Ascending aorta (tissue), 2 donors: ENCODE data around the gene NAV3. TPM values are rescaled to one million over a fixed set of nuclear protein-coding genes. Genes with fewer than 3 reads are reported as not detected.

Experiments
- DNase-seq, 2 donors: peaks; one replicate each; pipeline ENCODE4 v3.0.0-alpha.2; 2019; ENCODE audit warnings: low spot score in 2 of 2
- H3K27ac ChIP-seq, 2 donors: fragments of 200-600 bp; sonication (generic); one replicate each; pipeline ENCODE4 v1.5.1; 2016 to 2017; ENCODE audit warnings: mild to moderate bottlenecking in 1 of 2
- H3K27me3 ChIP-seq: fragments of 200-600 bp; sonication (generic); one replicate; pipeline ENCODE4 v1.5.1; 2017
- H3K36me3 ChIP-seq, 2 donors: fragments of 200-600 bp; sonication (generic); one replicate each; pipeline ENCODE4 v1.5.1; 2016
- H3K4me1 ChIP-seq, 2 donors: fragments of 200-600 bp; sonication (generic); one replicate each; pipeline ENCODE4 v1.5.1; 2016 to 2017; ENCODE audit warnings: mild to moderate bottlenecking in 1 of 2
- H3K4me3 ChIP-seq, 2 donors: fragments of 200-600 bp; sonication (generic); one replicate each; pipeline ENCODE4 v1.5.1; 2016 to 2017; ENCODE audit warnings: mild to moderate bottlenecking in 1 of 2
- H3K9me3 ChIP-seq, 2 donors: fragments of 200-600 bp; sonication (generic); one replicate each; pipeline ENCODE4 v1.5.1; 2016
- intact Hi-C: fragments of 100-400 bp; cut with DNase I; formaldehyde crosslinking; loops from one replicate; pipeline ENCODE4 v1.15.1; 2023
- total RNA-seq: library from RNA; depleted of rRNA; stranded (reverse); fragments of >200 nt; gene quantifications from one replicate; pipeline ENCODE4 v1.1.0, GENCODE V29; 2016
- TF ChIP-seq, protein P1 (sequence below), 3 experiments: fragments of 200-600 bp in 2 of 3; fragments of 450-650 bp in 1 of 3; sonication (generic) in 2 of 3; IDR thresholded peaks; one replicate each; pipeline ENCODE4 v1.5.1; 2016 to 2019; ENCODE audit warnings: antibody characterized with exemption in 3 of 3, mild to moderate bottlenecking in 1 of 3, moderate library complexity in 1 of 3

NAV3 gene
- total RNA-seq, 1 donor from 2014 or later = 9.7 TPM

DNA sequence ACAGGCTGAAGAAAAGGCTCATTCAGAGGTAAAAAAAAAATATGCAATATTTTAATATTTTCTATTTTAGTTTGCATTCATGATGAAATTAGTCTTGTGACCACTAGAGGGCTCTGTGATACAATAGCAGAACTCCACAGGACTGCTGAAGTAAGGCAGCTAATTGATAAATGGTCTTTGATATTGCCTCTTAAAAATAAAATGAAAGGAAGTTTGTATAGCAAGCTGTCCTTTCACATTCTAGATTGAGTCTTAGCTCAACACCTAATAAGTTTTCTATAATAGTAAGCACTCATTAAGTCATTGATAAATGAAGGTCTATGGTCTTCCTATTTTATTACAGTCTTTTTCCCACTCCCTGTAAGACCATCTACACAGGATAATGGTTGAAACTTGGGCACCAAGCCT, 315.7 kb downstream of the NAV3 start:
- intact Hi-C loops = no loop called here
- no peaks in the 10 kb centered on the region for H3K9me3 ChIP-seq
- no peak overlapping the region for H3K27ac ChIP-seq
- no peaks in the 10 kb centered on the region for H3K36me3 ChIP-seq
- H3K27me3 ChIP-seq = no peaks in the 10 kb centered on the region
- no peaks in the 10 kb centered on the region for H3K4me1 ChIP-seq
- H3K4me3 ChIP-seq = no peak overlapping the region
- no peak for DNase-seq
- TF ChIP-seq, protein P1, sequence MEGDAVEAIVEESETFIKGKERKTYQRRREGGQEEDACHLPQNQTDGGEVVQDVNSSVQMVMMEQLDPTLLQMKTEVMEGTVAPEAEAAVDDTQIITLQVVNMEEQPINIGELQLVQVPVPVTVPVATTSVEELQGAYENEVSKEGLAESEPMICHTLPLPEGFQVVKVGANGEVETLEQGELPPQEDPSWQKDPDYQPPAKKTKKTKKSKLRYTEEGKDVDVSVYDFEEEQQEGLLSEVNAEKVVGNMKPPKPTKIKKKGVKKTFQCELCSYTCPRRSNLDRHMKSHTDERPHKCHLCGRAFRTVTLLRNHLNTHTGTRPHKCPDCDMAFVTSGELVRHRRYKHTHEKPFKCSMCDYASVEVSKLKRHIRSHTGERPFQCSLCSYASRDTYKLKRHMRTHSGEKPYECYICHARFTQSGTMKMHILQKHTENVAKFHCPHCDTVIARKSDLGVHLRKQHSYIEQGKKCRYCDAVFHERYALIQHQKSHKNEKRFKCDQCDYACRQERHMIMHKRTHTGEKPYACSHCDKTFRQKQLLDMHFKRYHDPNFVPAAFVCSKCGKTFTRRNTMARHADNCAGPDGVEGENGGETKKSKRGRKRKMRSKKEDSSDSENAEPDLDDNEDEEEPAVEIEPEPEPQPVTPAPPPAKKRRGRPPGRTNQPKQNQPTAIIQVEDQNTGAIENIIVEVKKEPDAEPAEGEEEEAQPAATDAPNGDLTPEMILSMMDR (IDR thresholded peaks at IDR 0.05) = peak in 2 of 3 experiments; percentile 42 to 54

DNA sequence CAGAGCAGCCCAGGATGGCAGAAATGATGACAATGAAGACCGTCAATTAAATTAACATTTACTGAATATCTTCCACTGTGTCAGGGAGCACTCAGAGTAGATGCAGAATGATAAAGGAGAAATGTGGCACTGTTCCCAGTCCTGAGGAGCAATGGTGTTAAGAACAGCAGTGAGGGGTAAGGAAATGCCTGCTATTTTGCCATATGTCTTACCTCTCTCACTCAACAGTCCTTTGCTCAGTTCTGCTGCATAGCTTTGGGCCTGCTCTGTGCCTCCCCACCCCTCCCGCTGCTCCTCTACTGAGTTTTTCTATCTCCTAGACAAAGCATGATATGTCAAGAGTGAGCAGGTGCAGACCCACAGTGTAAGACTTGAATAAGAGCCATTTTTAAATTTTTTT, 318.8 kb downstream of the NAV3 start:
- no peaks in the 10 kb centered on the region for H3K27me3 ChIP-seq
- no peak for DNase-seq
- intact Hi-C loops = no loop called here
- H3K36me3 ChIP-seq = no peaks in the 10 kb centered on the region
- no peak overlapping the region for H3K27ac ChIP-seq
- H3K4me1 ChIP-seq = no peaks in the 10 kb centered on the region
- H3K4me3 ChIP-seq = no peak overlapping the region
- H3K9me3 ChIP-seq = no peaks in the 10 kb centered on the region
- TF ChIP-seq, protein P1 (IDR thresholded peaks at IDR 0.05) = no peak

DNA sequence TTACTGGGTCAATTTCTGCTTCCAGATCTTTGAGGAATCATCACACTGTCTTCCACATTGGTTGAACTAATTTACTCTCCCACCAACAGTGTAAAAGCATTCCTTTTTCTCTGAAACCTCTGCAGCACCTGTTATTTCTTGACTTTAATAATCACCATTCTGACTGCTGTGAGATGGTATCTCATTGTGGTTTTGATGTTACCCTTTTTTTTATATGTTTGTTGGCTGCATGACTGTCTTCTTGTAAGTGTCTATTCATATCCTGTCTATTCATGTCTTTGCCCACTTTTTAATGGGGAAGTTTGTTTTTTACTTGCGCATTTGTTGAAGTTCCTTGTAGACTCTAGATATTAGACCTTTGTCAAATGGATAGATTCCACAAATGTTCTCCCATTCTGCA, 324.9 kb downstream of the NAV3 start:
- intact Hi-C loops = no loop called here
- TF ChIP-seq, protein P1 (IDR thresholded peaks at IDR 0.05) = no peak
- no peaks in the 10 kb centered on the region for H3K27me3 ChIP-seq
- no peaks in the 10 kb centered on the region for H3K9me3 ChIP-seq
- H3K36me3 ChIP-seq = no peaks in the 10 kb centered on the region
- no peak overlapping the region for H3K4me3 ChIP-seq
- no peak overlapping the region for H3K27ac ChIP-seq
- no peak for DNase-seq
- no peaks in the 10 kb centered on the region for H3K4me1 ChIP-seq

DNA sequence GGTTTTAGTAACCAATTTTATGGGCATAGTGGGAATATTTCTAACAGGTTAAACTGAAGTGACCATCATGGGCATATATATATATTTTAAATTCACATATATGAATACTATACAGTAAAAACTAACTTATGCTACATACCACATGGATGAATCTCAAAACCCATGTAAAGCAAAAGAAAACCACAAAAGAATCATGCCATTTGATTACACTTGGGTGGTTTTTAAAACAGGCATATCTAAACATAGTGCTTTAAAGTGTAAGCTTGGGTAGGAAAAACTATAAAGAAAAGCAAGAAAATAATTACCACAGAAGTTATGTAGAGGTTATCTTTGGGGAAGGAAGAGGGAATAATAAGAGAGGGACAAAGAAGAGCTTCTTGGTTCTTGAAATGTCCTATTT, 326.1 kb downstream of the NAV3 start:
- Histone ChIP-seq H3K27me3 (no peaks in the 10 kb centered on the region), H3K9me3 (no peaks in the 10 kb centered on the region), H3K4me1 (no peaks in the 10 kb centered on the region), H3K36me3 (no peaks in the 10 kb centered on the region), H3K4me3 (no peak overlapping the region), H3K27ac (no peak overlapping the region)
- no peak for DNase-seq
- TF ChIP-seq, protein P1 (IDR thresholded peaks at IDR 0.05) = no peak
- intact Hi-C loops = no loop called here

DNA sequence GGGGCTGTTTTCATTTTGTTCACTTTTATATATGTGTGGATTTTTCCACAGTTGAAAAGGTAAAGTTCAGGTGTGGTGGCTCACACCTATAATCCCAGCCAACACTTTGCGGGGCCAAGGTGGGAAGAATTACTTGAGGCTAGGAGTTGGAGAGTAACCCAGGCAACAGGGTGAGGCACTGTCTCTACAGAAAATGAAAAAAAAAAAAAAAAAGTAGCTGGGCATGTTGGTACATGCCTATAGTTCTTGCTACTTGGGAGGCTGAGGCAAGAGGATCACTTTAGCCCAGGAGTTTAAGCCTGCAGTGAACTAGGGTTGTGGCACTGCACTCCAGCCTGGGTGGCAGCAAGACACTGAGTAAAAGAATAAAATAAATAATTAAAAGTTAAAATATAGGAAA, 326.5 kb downstream of the NAV3 start:
- H3K36me3 ChIP-seq = no peaks in the 10 kb centered on the region
- H3K4me3 ChIP-seq = no peak overlapping the region
- no peaks in the 10 kb centered on the region for H3K4me1 ChIP-seq
- H3K27me3 ChIP-seq = no peaks in the 10 kb centered on the region
- TF ChIP-seq, protein P1 (IDR thresholded peaks at IDR 0.05) = no peak
- H3K9me3 ChIP-seq = no peaks in the 10 kb centered on the region
- intact Hi-C loops = no loop called here
- H3K27ac ChIP-seq = no peak overlapping the region
- DNase-seq = no peak

DNA sequence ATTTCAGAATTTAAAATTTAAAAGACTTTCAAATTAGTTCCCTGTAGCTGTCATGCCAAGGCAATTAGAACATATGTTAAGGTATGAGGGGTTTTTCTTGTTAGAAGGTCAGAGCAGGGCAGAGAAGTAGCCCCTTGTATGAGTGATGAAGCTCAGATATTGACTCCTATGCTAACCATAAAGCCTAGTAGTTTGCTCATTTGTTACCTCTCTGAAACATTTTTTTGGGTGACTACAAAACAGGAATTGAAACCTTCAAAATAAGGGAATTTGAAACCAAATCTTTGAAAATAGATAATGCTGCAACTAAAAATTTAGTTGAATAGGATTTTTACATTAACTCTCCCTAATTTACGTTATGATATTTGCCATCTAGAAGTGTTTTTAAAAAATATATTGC, 333.5 kb downstream of the NAV3 start:
- DNase-seq = no peak
- H3K27ac ChIP-seq = no peak overlapping the region
- no peak overlapping the region for H3K4me3 ChIP-seq
- H3K27me3 ChIP-seq = no peaks in the 10 kb centered on the region
- H3K9me3 ChIP-seq = no peaks in the 10 kb centered on the region
- H3K4me1 ChIP-seq = no peaks in the 10 kb centered on the region
- no peaks in the 10 kb centered on the region for H3K36me3 ChIP-seq
- TF ChIP-seq, protein P1 (IDR thresholded peaks at IDR 0.05) = no peak
- intact Hi-C loops = no loop called here
